Measurements from ENCODE around the gene CTNS. TPM values are rescaled to one million over a fixed set of nuclear protein-coding genes. Genes with fewer than 3 reads are reported as not detected.

CTNS gene
- total RNA-seq, 1 experiment from 2014 or later, result 20.4 TPM

DNA sequence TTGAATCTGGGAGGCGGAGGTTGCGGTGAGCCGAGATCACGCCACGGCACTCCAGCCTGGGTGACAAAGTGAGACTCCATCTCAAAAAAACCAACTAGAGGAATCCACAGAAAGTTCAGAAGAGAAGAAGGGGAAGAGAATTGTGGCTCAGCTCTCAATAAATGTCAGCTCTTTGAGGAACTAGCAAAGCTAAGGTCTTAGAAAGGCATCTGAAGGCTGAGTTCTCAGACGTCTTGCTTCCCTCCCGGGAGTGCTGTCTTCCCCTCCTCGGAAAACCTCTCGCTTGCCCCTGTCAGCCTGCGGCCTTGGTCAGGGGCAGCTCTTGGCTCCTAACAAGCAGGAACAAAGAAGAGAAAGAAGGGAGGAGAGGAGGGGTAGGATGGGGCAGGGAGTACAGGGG, 5.8 kb upstream of the CTNS start:
- H3K4me1 ChIP-seq (ENCODE audit: control insufficient read depth, insufficient read depth, low read length), result 0 out of 2 replicates have a peak, but pooled peaks cover 4% of the 10 kb centered on the region
- DNase-seq (ENCODE audit: low read depth, low spot score), result no peak
- in situ Hi-C loops (cut with HindIII; ENCODE audit: low pct_unique_long_range_greater_than_20kb, low sequenced_read_pairs) (no loop called here), intact Hi-C loops (cut with micrococcal nuclease; ENCODE audit: unreplicated experiment) (no loop called here)
- no peak for TF ChIP-seq POLR2AphosphoS5 (IDR thresholded peaks at IDR 0.05; ENCODE audit: low read depth, low read length)
- TF ChIP-seq, protein P1, sequence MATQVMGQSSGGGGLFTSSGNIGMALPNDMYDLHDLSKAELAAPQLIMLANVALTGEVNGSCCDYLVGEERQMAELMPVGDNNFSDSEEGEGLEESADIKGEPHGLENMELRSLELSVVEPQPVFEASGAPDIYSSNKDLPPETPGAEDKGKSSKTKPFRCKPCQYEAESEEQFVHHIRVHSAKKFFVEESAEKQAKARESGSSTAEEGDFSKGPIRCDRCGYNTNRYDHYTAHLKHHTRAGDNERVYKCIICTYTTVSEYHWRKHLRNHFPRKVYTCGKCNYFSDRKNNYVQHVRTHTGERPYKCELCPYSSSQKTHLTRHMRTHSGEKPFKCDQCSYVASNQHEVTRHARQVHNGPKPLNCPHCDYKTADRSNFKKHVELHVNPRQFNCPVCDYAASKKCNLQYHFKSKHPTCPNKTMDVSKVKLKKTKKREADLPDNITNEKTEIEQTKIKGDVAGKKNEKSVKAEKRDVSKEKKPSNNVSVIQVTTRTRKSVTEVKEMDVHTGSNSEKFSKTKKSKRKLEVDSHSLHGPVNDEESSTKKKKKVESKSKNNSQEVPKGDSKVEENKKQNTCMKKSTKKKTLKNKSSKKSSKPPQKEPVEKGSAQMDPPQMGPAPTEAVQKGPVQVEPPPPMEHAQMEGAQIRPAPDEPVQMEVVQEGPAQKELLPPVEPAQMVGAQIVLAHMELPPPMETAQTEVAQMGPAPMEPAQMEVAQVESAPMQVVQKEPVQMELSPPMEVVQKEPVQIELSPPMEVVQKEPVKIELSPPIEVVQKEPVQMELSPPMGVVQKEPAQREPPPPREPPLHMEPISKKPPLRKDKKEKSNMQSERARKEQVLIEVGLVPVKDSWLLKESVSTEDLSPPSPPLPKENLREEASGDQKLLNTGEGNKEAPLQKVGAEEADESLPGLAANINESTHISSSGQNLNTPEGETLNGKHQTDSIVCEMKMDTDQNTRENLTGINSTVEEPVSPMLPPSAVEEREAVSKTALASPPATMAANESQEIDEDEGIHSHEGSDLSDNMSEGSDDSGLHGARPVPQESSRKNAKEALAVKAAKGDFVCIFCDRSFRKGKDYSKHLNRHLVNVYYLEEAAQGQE (IDR thresholded peaks at IDR 0.05; ENCODE audit: insufficient read depth in 1 of 2, low read depth in 2 of 2, low read length in 1 of 2), result no peak
- TF ChIP-seq SIN3A (IDR thresholded peaks at IDR 0.05; ENCODE audit: borderline replicate concordance, insufficient read depth, low read depth, low read length), result no peak
- TF ChIP-seq, protein P2, sequence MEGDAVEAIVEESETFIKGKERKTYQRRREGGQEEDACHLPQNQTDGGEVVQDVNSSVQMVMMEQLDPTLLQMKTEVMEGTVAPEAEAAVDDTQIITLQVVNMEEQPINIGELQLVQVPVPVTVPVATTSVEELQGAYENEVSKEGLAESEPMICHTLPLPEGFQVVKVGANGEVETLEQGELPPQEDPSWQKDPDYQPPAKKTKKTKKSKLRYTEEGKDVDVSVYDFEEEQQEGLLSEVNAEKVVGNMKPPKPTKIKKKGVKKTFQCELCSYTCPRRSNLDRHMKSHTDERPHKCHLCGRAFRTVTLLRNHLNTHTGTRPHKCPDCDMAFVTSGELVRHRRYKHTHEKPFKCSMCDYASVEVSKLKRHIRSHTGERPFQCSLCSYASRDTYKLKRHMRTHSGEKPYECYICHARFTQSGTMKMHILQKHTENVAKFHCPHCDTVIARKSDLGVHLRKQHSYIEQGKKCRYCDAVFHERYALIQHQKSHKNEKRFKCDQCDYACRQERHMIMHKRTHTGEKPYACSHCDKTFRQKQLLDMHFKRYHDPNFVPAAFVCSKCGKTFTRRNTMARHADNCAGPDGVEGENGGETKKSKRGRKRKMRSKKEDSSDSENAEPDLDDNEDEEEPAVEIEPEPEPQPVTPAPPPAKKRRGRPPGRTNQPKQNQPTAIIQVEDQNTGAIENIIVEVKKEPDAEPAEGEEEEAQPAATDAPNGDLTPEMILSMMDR (IDR thresholded peaks at IDR 0.05), result no peak
- TF ChIP-seq TCF7L2 (IDR thresholded peaks at IDR 0.05; ENCODE audit: low read depth, low read length), result no peak
- H3K36me3 ChIP-seq (ENCODE audit: control insufficient read depth, insufficient read depth, low read length), result peaks cover 1% of the 10 kb centered on the region; the same call in 1 of the 2 replicates
- ChIA-PET CTCF (no interaction called here), POLR2A (no interaction called here)
- no peak for ATAC-seq
- no peak overlapping the region for H3K27ac ChIP-seq (ENCODE audit: low read length)
- BruUV-seq (replicated peaks), result no TSS peak
- no peaks in the 10 kb centered on the region for H3K9me3 ChIP-seq (ENCODE audit: control insufficient read depth, insufficient read depth, low read depth, low read length)
- no peak overlapping the region for H3K4me3 ChIP-seq (ENCODE audit: low read depth in 2 of 2, low read length in 2 of 2)
- no peaks in the 10 kb centered on the region for H3K27me3 ChIP-seq (ENCODE audit: control insufficient read depth, insufficient read depth, low read length)

DNA sequence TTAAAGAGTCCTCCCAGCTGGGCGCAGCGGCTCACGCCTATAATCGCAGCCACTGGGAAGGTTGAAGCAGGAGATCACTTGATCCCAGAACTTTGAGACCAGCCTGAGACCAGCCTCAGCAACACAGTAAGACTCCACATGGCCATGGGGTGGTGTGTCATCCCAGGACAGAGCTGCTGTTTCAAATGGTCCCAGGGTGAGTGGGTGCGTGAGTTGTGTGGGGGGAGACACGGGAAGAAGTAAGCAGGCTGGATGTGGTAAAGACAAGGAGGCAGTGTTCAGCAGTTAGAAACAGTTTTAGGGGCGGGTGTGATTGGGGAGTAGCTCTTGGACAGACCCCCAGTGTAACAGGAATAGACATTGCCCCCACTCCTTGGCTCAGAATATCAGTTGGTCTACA, 4.3 kb upstream of the CTNS start:
- Histone ChIP-seq H3K27me3 (ENCODE audit: control insufficient read depth, insufficient read depth, low read length) (no peaks in the 10 kb centered on the region), H3K27ac (ENCODE audit: low read length) (no peak overlapping the region), H3K4me3 (ENCODE audit: low read depth in 2 of 2, low read length in 2 of 2) (no peak overlapping the region), H3K4me1 (ENCODE audit: control insufficient read depth, insufficient read depth, low read length) (0 out of 2 replicates have a peak, but pooled peaks cover 4% of the 10 kb centered on the region), H3K36me3 (ENCODE audit: control insufficient read depth, insufficient read depth, low read length) (peaks cover 2% of the 10 kb centered on the region; the same call in 1 of the 2 replicates), H3K9me3 (ENCODE audit: control insufficient read depth, insufficient read depth, low read depth, low read length) (no peaks in the 10 kb centered on the region)
- in situ Hi-C loops (cut with HindIII; ENCODE audit: low pct_unique_long_range_greater_than_20kb, low sequenced_read_pairs), result no loop called here
- ChIA-PET POLR2A (no interaction called here), CTCF (no interaction called here)
- intact Hi-C loops (cut with micrococcal nuclease; ENCODE audit: unreplicated experiment), result no loop called here
- no TSS peak for BruUV-seq (replicated peaks)
- no peak for DNase-seq (ENCODE audit: low read depth, low spot score)
- no peak for ATAC-seq
- TF ChIP-seq SIN3A (IDR thresholded peaks at IDR 0.05; ENCODE audit: borderline replicate concordance, insufficient read depth, low read depth, low read length) (no peak), POLR2AphosphoS5 (IDR thresholded peaks at IDR 0.05; ENCODE audit: low read depth, low read length) (no peak), TCF7L2 (IDR thresholded peaks at IDR 0.05; ENCODE audit: low read depth, low read length) (no peak)
- TF ChIP-seq, protein P2 (IDR thresholded peaks at IDR 0.05), result no peak
- TF ChIP-seq, protein P1 (IDR thresholded peaks at IDR 0.05; ENCODE audit: insufficient read depth in 1 of 2, low read depth in 2 of 2, low read length in 1 of 2), result no peak

Data from Panc1 (cell line).